Measurements from ENCODE around the gene PROCA1.
"Not testable (repeated sequence)": the region's sequence is repeated elsewhere in the genome, so short reads cannot be mapped to it uniquely, and the experiment has no call there.

The PROCA1 gene

DNA sequence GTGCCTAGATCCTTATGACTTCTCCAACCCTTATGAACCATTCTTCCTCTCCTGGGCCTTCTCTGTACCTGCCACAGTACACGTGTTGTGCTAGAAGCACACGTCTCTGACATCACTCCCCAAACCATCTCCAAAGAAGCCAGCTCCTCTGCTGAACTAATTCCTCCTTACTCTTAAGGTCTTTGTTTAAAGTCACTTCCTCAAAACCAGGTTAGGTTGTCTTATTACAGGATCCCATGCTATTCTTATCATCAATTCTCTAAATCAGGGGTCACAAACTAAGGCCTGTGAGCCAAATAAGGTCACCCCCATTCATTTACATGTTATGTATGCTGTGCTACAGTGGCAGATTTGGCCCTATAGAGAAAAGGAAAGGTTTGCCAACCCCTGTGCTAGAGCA is 45.7 kb downstream of the PROCA1 start:
- DNase-seq (ENCODE audit: low read depth), result peak; percentile 32
- no peak overlapping the region for H3K4me3 ChIP-seq (ENCODE audit: low read depth, low read length)
- no peak for TF ChIP-seq MYC (IDR thresholded peaks at IDR 0.05; ENCODE audit: low read depth, low read length)
- no peak for TF ChIP-seq POLR2A (IDR thresholded peaks at IDR 0.05; ENCODE audit: extremely low read depth, insufficient read length)
- TF ChIP-seq, protein P1, sequence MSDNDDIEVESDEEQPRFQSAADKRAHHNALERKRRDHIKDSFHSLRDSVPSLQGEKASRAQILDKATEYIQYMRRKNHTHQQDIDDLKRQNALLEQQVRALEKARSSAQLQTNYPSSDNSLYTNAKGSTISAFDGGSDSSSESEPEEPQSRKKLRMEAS (IDR thresholded peaks at IDR 0.05; ENCODE audit: low read depth, low read length), result no peak
- TF ChIP-seq, protein P2, sequence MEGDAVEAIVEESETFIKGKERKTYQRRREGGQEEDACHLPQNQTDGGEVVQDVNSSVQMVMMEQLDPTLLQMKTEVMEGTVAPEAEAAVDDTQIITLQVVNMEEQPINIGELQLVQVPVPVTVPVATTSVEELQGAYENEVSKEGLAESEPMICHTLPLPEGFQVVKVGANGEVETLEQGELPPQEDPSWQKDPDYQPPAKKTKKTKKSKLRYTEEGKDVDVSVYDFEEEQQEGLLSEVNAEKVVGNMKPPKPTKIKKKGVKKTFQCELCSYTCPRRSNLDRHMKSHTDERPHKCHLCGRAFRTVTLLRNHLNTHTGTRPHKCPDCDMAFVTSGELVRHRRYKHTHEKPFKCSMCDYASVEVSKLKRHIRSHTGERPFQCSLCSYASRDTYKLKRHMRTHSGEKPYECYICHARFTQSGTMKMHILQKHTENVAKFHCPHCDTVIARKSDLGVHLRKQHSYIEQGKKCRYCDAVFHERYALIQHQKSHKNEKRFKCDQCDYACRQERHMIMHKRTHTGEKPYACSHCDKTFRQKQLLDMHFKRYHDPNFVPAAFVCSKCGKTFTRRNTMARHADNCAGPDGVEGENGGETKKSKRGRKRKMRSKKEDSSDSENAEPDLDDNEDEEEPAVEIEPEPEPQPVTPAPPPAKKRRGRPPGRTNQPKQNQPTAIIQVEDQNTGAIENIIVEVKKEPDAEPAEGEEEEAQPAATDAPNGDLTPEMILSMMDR (IDR thresholded peaks at IDR 0.05; ENCODE audit: low read depth, low read length), result no peak

GRCh38 chr17:28663723-28664122 is 48.0 kb downstream of the PROCA1 start:
- DNase-seq (ENCODE audit: low read depth), result no peak
- H3K4me3 ChIP-seq (ENCODE audit: low read depth, low read length), result peak overlapping the region; percentile 95
- TF ChIP-seq, protein P1 (IDR thresholded peaks at IDR 0.05; ENCODE audit: low read depth, low read length), result no peak
- TF ChIP-seq MYC (IDR thresholded peaks at IDR 0.05; ENCODE audit: low read depth, low read length) (no peak), POLR2A (IDR thresholded peaks at IDR 0.05; ENCODE audit: extremely low read depth, insufficient read length) (no peak)
- TF ChIP-seq, protein P2 (IDR thresholded peaks at IDR 0.05; ENCODE audit: low read depth, low read length), result no peak

DNA sequence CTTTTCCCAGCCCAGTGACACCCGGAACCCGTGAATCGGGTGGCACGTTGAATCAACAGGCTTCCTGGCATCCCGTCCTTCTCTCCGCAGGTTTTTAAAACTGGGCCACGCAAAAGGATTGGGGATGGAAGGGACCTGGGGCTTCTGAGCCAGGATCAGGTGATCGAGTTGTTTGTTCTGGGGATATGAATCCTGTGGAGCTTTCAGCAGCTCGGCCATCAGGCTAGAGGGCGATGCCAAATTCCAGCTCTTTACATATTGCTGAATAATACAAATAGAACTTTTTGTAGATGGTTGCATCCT is 49.2 kb downstream of the PROCA1 start:
- TF ChIP-seq, protein P1 (IDR thresholded peaks at IDR 0.05; ENCODE audit: low read depth, low read length), result no peak
- no peak for TF ChIP-seq POLR2A (IDR thresholded peaks at IDR 0.05; ENCODE audit: extremely low read depth, insufficient read length)
- TF ChIP-seq, protein P2 (IDR thresholded peaks at IDR 0.05; ENCODE audit: low read depth, low read length), result no peak
- TF ChIP-seq MYC (IDR thresholded peaks at IDR 0.05; ENCODE audit: low read depth, low read length), result no peak
- DNase-seq (ENCODE audit: low read depth), result no peak
- peak overlapping the region; percentile 95 for H3K4me3 ChIP-seq (ENCODE audit: low read depth, low read length)

- H3K4me3 ChIP-seq (ENCODE audit: low read depth, low read length), result peak within 1 kb of the TSS; percentile 95
- DNase-seq (ENCODE audit: low read depth), result peak; percentile 91
- TF ChIP-seq, protein P1 (IDR thresholded peaks at IDR 0.05; ENCODE audit: low read depth, low read length), result peak; percentile 75
- TF ChIP-seq, protein P2 (IDR thresholded peaks at IDR 0.05; ENCODE audit: low read depth, low read length), result no peak
- TF ChIP-seq POLR2A (IDR thresholded peaks at IDR 0.05; ENCODE audit: extremely low read depth, insufficient read length), result peak; percentile 66
- peak; percentile 54; the same call in 1 of the 2 replicates for TF ChIP-seq MYC (IDR thresholded peaks at IDR 0.05; ENCODE audit: low read depth, low read length)
Observed at GRCh38 chr17:28661635-28662526, 49.8 kb downstream of the PROCA1 start, which contains the start of the genes SDF2 and SUPT6H. TSS of gene SDF2 (minus strand) at chr17:28661906. CDS start at chr17:28661876, 30 bp downstream. TSS of gene SUPT6H (plus strand) at chr17:28662205. CDS start at chr17:28673402, 11,197 bp downstream.

DNA sequence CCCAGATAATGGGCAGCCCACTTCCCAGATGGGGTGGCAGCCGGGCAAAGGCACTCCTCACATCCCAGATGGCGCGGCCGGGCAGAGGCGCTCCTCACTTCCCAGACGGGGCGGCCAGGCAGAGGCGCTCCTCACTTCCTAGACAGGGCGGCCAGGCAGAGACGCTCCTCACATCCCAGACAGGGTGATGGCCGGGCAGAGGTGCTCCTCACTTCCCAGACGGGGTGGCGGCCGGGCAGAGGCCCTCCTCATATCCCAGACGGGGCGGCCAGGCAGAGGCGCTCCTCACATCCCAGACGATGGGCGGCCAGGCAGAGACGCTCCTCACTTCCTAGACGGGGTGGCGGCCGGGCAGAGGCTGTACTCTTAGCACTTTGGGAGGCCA is 52.2 kb downstream of the PROCA1 start:
- H3K4me3 ChIP-seq (ENCODE audit: low read depth, low read length); DNase-seq (ENCODE audit: low read depth): not testable (repeated sequence)

GRCh38 chr17:28658766-28659496 is 52.8 kb downstream of the PROCA1 start:
- not testable (repeated sequence) for H3K4me3 ChIP-seq (ENCODE audit: low read depth, low read length); DNase-seq (ENCODE audit: low read depth)

DNA sequence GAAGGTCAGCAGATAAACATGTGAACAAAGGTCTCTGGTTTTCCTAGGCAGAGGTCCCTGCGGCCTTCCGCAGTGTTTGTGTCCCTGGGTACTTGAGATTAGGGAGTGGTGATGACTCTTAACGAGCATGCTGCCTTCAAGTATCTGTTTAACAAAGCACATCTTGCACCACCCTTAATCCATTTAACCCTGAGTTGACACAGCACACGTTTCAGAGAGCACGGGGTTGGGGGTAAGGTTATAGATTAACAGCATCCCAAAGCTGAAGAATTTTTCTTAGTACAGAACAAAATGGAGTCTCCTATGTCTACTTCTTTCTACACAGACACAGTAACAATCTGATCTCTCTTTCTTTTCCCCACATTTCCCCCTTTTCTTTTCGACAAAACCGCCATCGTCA is 53.3 kb downstream of the PROCA1 start:
- not testable (repeated sequence) for H3K4me3 ChIP-seq (ENCODE audit: low read depth, low read length); DNase-seq (ENCODE audit: low read depth)

All from NB4 (cell line).